Measurements from ENCODE around the gene GFM1.
"Not testable (repeated sequence)": the region's sequence is repeated elsewhere in the genome, so short reads cannot be mapped to it uniquely, and the experiment has no call there.

The GFM1 gene

DNA sequence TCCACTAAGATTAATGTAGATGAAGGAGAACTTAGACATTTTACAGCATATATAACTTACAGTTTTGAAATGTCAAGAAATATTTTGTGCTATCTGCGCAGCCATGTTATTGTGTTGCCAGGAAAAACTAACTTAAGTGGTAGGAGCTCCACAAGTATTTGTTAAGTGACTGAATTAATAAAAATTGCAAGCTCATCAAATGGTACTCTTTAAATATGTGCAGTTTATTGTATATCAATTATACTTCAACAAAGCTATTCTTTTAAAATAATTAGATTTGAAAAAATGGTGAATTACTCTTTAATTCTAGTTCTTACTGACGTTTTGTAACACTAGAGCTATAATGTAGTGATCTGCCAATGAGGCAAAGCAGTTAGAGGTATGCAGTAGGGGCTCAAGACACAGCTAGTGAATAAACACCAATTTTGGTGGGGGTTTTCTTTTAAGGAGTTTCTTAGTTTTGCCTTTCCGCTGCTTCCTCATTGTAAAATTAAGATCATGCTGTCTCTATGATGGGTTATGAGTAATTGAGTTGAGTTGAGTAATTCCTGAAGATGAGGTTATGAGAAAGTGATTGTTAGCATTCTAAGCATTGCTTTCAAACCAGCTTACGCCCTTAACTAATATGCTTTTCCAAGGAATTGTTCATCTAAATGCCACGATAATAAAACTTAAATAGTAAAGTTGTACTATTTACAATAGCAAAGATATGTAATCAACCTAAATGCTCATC is 39.1 kb downstream of the GFM1 start:
- no peak overlapping the region for H3K4me3 ChIP-seq (ENCODE audit: control insufficient read depth, low read depth, low read length)
- TF ChIP-seq, protein P1, sequence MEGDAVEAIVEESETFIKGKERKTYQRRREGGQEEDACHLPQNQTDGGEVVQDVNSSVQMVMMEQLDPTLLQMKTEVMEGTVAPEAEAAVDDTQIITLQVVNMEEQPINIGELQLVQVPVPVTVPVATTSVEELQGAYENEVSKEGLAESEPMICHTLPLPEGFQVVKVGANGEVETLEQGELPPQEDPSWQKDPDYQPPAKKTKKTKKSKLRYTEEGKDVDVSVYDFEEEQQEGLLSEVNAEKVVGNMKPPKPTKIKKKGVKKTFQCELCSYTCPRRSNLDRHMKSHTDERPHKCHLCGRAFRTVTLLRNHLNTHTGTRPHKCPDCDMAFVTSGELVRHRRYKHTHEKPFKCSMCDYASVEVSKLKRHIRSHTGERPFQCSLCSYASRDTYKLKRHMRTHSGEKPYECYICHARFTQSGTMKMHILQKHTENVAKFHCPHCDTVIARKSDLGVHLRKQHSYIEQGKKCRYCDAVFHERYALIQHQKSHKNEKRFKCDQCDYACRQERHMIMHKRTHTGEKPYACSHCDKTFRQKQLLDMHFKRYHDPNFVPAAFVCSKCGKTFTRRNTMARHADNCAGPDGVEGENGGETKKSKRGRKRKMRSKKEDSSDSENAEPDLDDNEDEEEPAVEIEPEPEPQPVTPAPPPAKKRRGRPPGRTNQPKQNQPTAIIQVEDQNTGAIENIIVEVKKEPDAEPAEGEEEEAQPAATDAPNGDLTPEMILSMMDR (conservative IDR thresholded peaks at IDR 0.05; ENCODE audit: control insufficient read depth, insufficient read depth, low read depth, low read length), result no peak
- peak; percentile 74 for DNase-seq (ENCODE audit: low read depth)

GRCh38 chr3:158685159-158685558 is 40.8 kb downstream of the GFM1 start:
- no peak overlapping the region for H3K4me3 ChIP-seq (ENCODE audit: control insufficient read depth, low read depth, low read length)
- DNase-seq (ENCODE audit: low read depth), result no peak
- TF ChIP-seq, protein P1 (conservative IDR thresholded peaks at IDR 0.05; ENCODE audit: control insufficient read depth, insufficient read depth, low read depth, low read length), result no peak

DNA sequence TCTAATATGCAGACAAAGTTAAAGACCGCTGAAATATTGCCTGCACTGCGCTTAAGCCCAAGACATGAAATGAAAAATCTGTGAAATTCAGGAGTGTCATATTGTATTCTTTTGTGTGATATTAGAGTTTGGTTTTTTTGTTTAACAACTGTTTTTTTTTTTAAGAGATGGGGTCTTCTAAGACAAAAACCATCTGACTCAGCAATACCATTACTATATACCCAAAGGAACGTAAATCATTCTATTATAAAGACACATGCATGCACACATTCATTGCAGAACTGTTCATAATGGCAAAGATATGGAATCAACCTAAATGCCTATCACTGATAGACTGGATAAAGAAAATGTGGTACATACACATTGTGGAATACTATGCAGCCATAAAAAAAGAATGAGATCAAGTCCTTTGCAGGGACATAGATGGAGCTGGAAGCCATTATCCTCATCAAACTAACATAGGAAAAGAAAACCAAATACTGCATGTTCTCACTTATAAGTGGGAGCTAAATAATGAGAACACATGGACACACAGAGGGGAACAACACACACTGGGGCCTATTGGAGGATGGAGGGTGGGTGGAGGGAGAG is 49.6 kb downstream of the GFM1 start:
- H3K4me3 ChIP-seq (ENCODE audit: control insufficient read depth, low read depth, low read length); DNase-seq (ENCODE audit: low read depth): not testable (repeated sequence)

DNA sequence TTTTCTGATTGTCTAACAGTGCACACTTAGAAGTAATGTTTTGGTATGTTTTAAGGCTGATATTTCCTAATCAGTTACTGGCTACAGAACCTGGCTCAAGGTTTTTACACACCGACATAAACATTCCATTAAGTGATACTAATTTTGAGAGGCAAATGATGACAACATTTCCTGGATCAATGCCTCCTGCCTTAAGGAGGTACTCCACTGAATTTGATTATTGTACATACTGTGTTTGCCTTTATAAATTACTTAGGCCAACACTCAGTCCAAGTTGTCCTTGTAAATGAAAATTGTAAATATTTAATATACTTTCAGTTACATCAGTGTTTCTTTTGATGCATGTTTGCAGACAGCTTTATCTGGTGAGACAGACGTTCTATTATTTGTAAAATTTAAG is 52.3 kb downstream of the GFM1 start:
- H3K4me3 ChIP-seq (ENCODE audit: control insufficient read depth, low read depth, low read length), result no peak overlapping the region
- DNase-seq (ENCODE audit: low read depth), result peak; percentile 58
- TF ChIP-seq, protein P1 (conservative IDR thresholded peaks at IDR 0.05; ENCODE audit: control insufficient read depth, insufficient read depth, low read depth, low read length), result no peak

DNA sequence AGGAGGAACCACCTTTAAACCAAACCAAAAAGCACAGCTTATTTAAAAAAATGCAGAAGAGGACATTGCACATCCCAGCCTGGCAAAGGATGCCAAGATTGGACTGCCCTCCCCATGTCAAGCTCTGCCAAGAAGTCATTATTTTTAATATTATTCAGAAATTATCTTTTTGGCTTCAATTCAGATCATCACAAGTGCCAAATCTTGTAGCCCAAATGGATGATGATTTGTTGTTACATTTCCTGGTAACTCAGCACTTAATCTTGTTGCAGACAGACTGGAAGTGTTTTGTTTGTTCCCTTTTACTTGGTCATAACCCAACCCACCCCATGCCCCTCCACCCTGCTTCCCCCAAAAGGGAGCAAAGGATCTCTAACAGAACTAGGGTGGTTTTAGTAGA is 56.2 kb downstream of the GFM1 start:
- no peak overlapping the region for H3K4me3 ChIP-seq (ENCODE audit: control insufficient read depth, low read depth, low read length)
- TF ChIP-seq, protein P1 (conservative IDR thresholded peaks at IDR 0.05; ENCODE audit: control insufficient read depth, insufficient read depth, low read depth, low read length), result no peak
- DNase-seq (ENCODE audit: low read depth), result no peak

DNA sequence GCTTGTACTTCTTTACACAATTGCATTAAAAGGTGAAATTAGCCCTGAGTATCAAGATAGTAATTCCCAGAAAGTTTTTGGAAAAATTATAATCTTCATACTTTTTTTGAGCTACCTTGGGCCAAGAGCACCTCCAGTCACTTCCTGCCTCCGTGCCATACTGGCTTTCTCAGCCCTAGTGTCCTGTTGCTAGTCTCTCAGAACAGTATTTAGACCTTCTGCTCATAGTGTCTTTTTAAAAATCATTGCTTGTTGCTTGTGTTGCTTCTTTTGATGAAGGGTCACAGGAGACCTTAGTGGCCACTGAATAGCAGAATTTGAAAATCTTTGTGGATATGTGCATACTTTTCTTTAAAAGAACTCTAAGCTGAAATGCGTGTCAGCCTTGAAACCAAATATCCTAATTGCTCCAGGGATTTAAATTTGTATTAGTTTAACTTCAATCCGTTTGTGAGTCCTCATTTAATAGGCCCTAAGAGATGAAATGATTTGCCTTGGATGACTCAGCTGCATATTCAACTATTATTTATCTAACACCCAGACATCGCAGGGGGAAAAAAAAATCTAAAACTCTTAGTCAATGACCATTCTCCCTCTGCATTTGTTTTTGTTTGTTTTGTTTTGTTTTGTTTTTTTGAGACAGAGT is 57.2 kb downstream of the GFM1 start:
- TF ChIP-seq, protein P1 (conservative IDR thresholded peaks at IDR 0.05; ENCODE audit: control insufficient read depth, insufficient read depth, low read depth, low read length), result no peak
- no peak overlapping the region for H3K4me3 ChIP-seq (ENCODE audit: control insufficient read depth, low read depth, low read length)
- peak; percentile 66 for DNase-seq (ENCODE audit: low read depth)

- no peak overlapping the region for H3K4me3 ChIP-seq (ENCODE audit: control insufficient read depth, low read depth, low read length)
- TF ChIP-seq, protein P1 (conservative IDR thresholded peaks at IDR 0.05; ENCODE audit: control insufficient read depth, insufficient read depth, low read depth, low read length), result no peak
- DNase-seq (ENCODE audit: low read depth), result peak; percentile 57
Measured at GRCh38 chr3:158702815-158703481, 58.6 kb downstream of the GFM1 start.

Measured in fibroblast of mammary gland (primary cell).